ENCODE results near the gene PDCD10. TPM values are rescaled to one million over a fixed set of nuclear protein-coding genes. Genes with fewer than 3 reads are reported as not detected.

Gene PDCD10
- total and polyA plus RNA-seq, 2 donors (not counting 1 experiment from before 2014, with no cell fraction given), result 25.7 to 58.0 TPM

- POLR2A ChIA-PET, result no interaction called here
Observed at GRCh38 chr3:167723872-167724271, 10.8 kb downstream of the PDCD10 start.

GRCh38 chr3:167723025-167723512, 11.6 kb downstream of the PDCD10 start:
- Histone ChIP-seq H4K20me1 (ENCODE audit: control insufficient read depth, insufficient read depth, low read length, poor library complexity, severe bottlenecking) (peaks cover 79% of the 10 kb centered on the region), H3K4me3 (ENCODE audit: control extremely low read depth in 1 of 5, extremely low read depth in 1 of 5, insufficient read depth in 1 of 5, low read depth in 2 of 5, low read length in 4 of 5) (no peak overlapping the region), H3K36me3 (replicated peaks in 1 of 2; ENCODE audit: control extremely low read depth in 1 of 2, control insufficient read depth in 1 of 2, extremely low read depth in 1 of 2, insufficient read depth in 2 of 2, low read length in 1 of 2) (peaks cover 15 to 35% of the 10 kb centered on the region in 2 experiments), H3K4me1 (ENCODE audit: control insufficient read depth in 2 of 2, insufficient read depth in 2 of 2, low read length in 2 of 2) (peaks cover 10 to 12% of the 10 kb centered on the region in 2 donors), H3K9ac (ENCODE audit: low read length) (no peak overlapping the region), H3K27me3 (replicated peaks in 1 of 4; ENCODE audit: control extremely low read depth in 1 of 4, control insufficient read depth in 3 of 4, insufficient read depth in 4 of 4, low read length in 3 of 4) (no peaks in the 10 kb centered on the region), H2AFZ (ENCODE audit: insufficient read depth, low read depth, low read length, poor library complexity, severe bottlenecking) (no peak overlapping the region), H3K79me2 (ENCODE audit: control insufficient read depth, insufficient read depth, low read length) (peaks cover 96% of the 10 kb centered on the region), H3K27ac (ENCODE audit: low read length in 2 of 2) (no peak overlapping the region), H3K9me3 (ENCODE audit: control extremely low read depth in 1 of 3, control insufficient read depth in 2 of 3, insufficient read depth in 1 of 3, low read length in 2 of 3) (no peaks in the 10 kb centered on the region), H3K4me2 (replicated peaks; ENCODE audit: low read depth, low read length, poor library complexity, severe bottlenecking) (no peak overlapping the region)
- no peak overlapping the region for H3K27ac Mint-ChIP-seq
- no peak overlapping the region for H3K4me3 Mint-ChIP-seq
- TF ChIP-seq EZH2 (IDR thresholded peaks at IDR 0.05; ENCODE audit: borderline replicate concordance, insufficient read depth, low read depth, low read length, poor library complexity, severe bottlenecking), result no peak
- TF ChIP-seq, protein P1, sequence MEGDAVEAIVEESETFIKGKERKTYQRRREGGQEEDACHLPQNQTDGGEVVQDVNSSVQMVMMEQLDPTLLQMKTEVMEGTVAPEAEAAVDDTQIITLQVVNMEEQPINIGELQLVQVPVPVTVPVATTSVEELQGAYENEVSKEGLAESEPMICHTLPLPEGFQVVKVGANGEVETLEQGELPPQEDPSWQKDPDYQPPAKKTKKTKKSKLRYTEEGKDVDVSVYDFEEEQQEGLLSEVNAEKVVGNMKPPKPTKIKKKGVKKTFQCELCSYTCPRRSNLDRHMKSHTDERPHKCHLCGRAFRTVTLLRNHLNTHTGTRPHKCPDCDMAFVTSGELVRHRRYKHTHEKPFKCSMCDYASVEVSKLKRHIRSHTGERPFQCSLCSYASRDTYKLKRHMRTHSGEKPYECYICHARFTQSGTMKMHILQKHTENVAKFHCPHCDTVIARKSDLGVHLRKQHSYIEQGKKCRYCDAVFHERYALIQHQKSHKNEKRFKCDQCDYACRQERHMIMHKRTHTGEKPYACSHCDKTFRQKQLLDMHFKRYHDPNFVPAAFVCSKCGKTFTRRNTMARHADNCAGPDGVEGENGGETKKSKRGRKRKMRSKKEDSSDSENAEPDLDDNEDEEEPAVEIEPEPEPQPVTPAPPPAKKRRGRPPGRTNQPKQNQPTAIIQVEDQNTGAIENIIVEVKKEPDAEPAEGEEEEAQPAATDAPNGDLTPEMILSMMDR (IDR thresholded peaks at IDR 0.05), result no peak
- POLR2A ChIA-PET, result no interaction called here
- WGBS (ENCODE audit: insufficient coverage), result 94% methylated on average over 3 of the region's 4 CpGs
- H3K4me1 Mint-ChIP-seq, result peaks cover 43% of the 10 kb centered on the region
- no peaks in the 10 kb centered on the region for H3K9me3 Mint-ChIP-seq (ENCODE audit: insufficient read depth)
- intact Hi-C loops (cut with micrococcal nuclease), result no loop called here
- no peaks in the 10 kb centered on the region for H3K27me3 Mint-ChIP-seq
- DNase-seq (no peak), ATAC-seq (ENCODE audit: low read depth) (no peak)
- CTCF ChIA-PET, result no interaction called here

More at GRCh38 chr3:167723872-167724271, 10.8 kb downstream of the PDCD10 start:
- H3K27me3 ChIP-seq (replicated peaks in 1 of 4; ENCODE audit: control extremely low read depth in 1 of 4, control insufficient read depth in 3 of 4, insufficient read depth in 4 of 4, low read length in 3 of 4), result no peaks in the 10 kb centered on the region
- no peak overlapping the region for H2AFZ ChIP-seq (ENCODE audit: insufficient read depth, low read depth, low read length, poor library complexity, severe bottlenecking)
- no peak overlapping the region for H3K4me3 ChIP-seq (ENCODE audit: control extremely low read depth in 1 of 5, extremely low read depth in 1 of 5, insufficient read depth in 1 of 5, low read depth in 2 of 5, low read length in 4 of 5)
- peaks cover 51% of the 10 kb centered on the region for H3K4me1 Mint-ChIP-seq
- CTCF ChIA-PET, result no interaction called here
- H3K79me2 ChIP-seq (ENCODE audit: control insufficient read depth, insufficient read depth, low read length), result peaks cover 96% of the 10 kb centered on the region
- no peaks in the 10 kb centered on the region for H3K9me3 Mint-ChIP-seq (ENCODE audit: insufficient read depth)
- no peaks in the 10 kb centered on the region for H3K27me3 Mint-ChIP-seq
- H3K4me3 Mint-ChIP-seq, result no peak overlapping the region
- WGBS (ENCODE audit: insufficient coverage), result 100% methylated on average over 2 of the region's 3 CpGs
- peaks cover 78% of the 10 kb centered on the region for H4K20me1 ChIP-seq (ENCODE audit: control insufficient read depth, insufficient read depth, low read length, poor library complexity, severe bottlenecking)
- no peak for TF ChIP-seq EZH2 (IDR thresholded peaks at IDR 0.05; ENCODE audit: borderline replicate concordance, insufficient read depth, low read depth, low read length, poor library complexity, severe bottlenecking)
- TF ChIP-seq, protein P1 (IDR thresholded peaks at IDR 0.05), result no peak
- H3K27ac ChIP-seq (ENCODE audit: low read length in 2 of 2), result no peak overlapping the region
- no peak overlapping the region for H3K9ac ChIP-seq (ENCODE audit: low read length)
- no peak overlapping the region for H3K27ac Mint-ChIP-seq
- ATAC-seq (ENCODE audit: low read depth), result no peak
- peaks cover 12 to 17% of the 10 kb centered on the region in 2 donors for H3K4me1 ChIP-seq (ENCODE audit: control insufficient read depth in 2 of 2, insufficient read depth in 2 of 2, low read length in 2 of 2)
- no peak overlapping the region for H3K4me2 ChIP-seq (replicated peaks; ENCODE audit: low read depth, low read length, poor library complexity, severe bottlenecking)
- no peaks in the 10 kb centered on the region for H3K9me3 ChIP-seq (ENCODE audit: control extremely low read depth in 1 of 3, control insufficient read depth in 2 of 3, insufficient read depth in 1 of 3, low read length in 2 of 3)
- H3K36me3 ChIP-seq (replicated peaks in 1 of 2; ENCODE audit: control extremely low read depth in 1 of 2, control insufficient read depth in 1 of 2, extremely low read depth in 1 of 2, insufficient read depth in 2 of 2, low read length in 1 of 2), result peaks cover 14 to 27% of the 10 kb centered on the region in 2 experiments
- intact Hi-C loops (cut with micrococcal nuclease), result no loop called here
- DNase-seq, result no peak
